ENCODE data around the gene IDH2.

GRCh38 chr15:90076716-90077115 is 25.6 kb downstream of the IDH2 start:
- TF ChIP-seq CTCF (IDR thresholded peaks at IDR 0.05) (no peak), POLR2A (IDR thresholded peaks at IDR 0.05) (no peak)

Measured in tibial nerve (tissue), 3 donors.